NCI-H1048 (cell line): ENCODE measurements around the gene MAP3K14.

Source experiments
- DNase-seq: peaks from one replicate; lab custom pipeline; 2025; lab: John Stamatoyannopoulos, UW

Gene MAP3K14

DNA sequence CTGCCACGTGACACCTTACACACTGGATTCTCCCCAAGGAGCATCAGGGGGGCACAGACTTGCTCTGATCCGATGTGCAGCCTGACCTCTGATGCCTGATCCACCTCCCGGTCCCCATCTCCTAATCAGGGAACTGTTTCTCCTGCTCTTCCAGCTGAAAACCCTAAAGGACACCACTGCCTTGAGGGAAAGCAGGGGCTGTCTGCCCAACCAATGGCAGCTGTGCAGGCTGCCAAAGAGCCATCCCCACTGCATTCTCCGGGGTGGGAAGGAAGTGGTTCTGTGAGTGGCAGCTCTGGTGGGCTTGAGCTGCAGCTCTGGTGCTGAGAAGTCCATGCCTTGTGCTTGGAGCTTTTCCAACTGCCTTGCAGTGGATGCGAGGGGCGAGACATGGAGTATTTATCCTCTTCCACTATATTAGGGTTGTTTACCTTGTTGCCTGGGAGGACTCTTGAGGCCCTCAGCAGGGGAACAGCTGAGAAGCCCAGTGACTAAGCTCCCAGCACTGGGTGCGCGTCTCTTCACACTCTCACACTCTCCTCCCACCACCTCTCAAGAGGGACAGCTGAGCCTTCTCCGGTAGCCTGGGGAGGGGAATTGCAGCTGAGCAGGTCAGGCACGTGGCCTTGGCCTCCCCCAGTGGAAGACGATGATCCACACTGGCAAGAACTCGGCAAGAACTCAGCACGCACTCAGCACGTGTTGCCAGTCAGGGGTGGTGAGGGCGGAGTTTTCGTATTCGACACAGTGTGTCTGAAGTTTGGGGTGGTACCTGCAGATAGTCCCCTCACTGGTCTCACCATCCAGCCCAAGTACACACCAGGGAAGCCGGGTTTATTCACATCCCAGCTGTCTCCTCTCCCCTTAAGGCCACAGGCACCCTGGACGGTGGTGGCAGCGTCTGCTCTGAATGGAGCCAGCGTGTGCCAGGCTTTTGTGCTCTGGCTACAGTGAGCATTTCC, 33.9 kb downstream of the MAP3K14 start:
- no peak for DNase-seq

GRCh38 chr17:45279898-45280297, 36.9 kb downstream of the MAP3K14 start:
- DNase-seq = no peak

GRCh38 chr17:45277992-45278391, 38.8 kb downstream of the MAP3K14 start:
- DNase-seq = no peak

GRCh38 chr17:45277216-45277849, 39.5 kb downstream of the MAP3K14 start:
- DNase-seq = peak; percentile 56

DNA sequence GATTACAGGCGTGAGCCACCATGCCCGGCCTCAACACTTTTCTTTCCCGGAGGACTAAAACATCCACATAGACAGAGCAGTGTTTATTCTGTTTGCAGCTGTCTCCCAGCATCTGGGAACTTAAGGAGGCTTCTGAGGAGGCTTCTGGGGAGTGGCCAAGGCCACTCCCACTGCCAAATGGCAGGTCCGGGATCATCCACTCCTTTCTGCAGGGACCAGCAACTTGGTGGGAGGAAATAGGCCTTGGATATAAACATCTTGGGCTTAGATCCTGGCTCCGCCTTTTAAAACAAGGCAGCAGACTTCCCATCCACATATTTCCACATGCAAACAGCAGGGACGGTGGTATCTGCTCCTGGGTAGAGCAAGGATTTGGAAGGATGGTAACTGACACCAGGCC, 40.8 kb downstream of the MAP3K14 start:
- DNase-seq = no peak

DNA sequence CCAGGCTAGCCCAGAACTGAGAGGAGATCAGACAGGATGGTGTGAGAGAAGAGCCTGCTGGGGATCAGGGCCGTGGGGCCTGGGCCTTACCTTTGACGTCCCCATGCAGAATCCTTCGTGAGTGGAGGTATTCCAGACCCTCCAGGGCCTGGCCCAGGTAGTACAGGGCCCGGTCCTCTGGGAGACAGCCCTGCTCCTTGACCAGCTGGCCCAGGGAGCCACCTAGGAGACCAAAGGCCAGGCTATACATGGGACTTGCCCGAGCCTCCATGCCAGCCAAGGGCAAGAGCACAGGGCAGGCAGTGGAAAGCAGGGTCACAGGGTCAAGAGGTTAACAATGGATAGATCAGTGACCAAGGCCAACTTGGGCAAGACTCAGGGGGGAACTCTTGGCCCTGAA, 42.8 kb downstream of the MAP3K14 start:
- no peak for DNase-seq

- DNase-seq = no peak
Observed at GRCh38 chr17:45273551-45273957, 43.3 kb downstream of the MAP3K14 start.

- DNase-seq = no peak
Observed at GRCh38 chr17:45271603-45272002, 45.2 kb downstream of the MAP3K14 start.

DNA sequence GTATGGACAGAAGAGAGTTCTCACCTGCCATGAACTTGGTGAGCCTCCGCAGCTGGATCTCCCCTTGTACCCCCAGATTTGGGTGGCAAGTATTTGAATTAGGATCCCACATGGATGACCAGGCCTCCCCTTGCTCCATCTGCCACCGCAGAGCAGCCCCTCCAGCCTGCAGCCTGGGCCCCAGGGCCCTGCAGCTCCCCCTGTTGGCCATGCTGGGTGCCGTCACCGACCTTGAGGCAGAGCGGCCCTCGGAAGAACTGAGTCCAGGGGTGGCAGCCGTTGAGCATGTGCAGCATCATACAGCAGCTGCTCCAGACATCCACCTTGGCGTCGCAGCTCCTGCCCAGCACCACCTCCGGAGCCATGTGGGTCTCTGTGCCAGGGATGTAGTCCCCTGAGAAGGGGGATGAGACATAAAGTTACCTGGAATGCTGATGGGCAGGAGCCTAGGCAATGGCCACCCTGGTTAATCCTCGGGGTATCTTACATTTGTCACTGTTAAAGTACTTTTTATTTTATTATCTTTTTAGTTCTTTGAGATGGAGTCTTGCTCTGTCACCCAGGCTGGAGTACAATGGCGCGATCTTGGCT, 45.9 kb downstream of the MAP3K14 start:
- DNase-seq = no peak

GRCh38 chr17:45269912-45270311, 46.9 kb downstream of the MAP3K14 start:
- DNase-seq = no peak

DNA sequence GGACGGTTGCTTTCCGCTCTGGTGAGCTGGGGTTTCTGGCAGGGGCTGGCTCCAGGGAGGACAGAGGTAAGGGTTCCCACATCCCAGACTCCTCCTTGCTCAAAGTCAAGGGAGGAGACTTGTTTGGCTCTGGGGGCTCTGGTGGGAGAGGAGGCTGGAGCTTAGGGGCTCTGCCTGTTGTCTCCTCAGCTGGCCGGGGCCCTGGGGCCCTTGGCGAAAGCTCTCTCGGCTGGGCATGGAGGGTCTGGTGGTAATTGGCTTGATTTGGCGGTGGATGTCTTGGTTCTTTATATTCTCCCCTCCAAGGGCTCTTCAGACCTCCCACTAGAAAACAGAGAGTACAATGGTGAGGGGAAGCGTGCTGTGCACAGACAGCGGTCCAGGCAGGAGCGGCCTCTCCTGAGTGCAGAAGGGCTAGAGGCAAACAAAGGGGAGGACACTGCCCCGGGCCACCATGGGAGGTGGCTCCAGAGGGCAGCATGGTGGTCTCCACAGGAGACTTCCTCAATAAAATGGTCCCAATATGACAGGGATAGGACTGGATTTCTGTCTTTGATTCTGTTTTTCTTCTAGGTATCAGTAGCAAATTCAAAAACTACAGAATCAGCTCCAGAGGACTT, 49.3 kb downstream of the MAP3K14 start:
- no peak for DNase-seq

- no peak for DNase-seq
Observed at GRCh38 chr17:45266372-45266926, 50.4 kb downstream of the MAP3K14 start.

DNA sequence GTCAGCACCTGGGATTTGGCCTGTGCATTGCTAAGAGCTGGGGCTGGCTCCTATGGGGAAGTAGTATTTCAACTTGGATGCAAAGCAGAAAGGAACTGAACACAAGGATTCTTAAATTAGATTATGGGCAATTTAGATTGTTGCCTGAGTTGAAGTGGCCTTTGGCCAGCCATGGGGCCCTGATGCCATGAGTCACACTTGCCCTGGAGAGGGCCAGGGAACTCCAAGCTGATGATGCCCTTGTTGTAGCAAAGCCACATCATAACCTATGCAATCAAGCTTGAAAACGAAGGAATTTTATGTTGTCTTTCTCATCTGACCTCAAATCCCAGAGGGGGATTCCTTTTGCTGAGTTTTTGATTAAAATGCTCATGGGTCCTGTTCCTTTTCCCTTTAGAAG, 51.0 kb downstream of the MAP3K14 start:
- no peak for DNase-seq

DNA sequence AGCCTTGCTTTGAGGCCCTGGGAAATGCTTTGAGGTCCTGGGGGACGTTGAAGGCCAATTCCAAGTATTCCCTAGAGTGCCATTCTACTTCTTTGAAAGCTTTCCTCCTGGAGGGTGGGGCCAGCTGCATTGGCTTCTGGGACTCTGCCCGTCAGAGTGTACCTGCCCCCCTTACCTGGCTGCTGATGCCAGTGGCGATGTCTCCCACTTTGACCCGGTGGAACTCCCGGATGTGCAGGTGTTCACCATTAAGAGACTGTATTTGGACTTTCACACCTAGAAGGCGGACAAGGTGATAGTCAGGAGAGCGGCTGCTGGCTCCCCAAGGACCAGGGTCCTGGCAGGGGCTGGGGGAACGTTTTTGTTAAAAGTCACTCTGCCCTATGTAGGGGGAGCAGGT, 51.8 kb downstream of the MAP3K14 start:
- no peak for DNase-seq

DNA sequence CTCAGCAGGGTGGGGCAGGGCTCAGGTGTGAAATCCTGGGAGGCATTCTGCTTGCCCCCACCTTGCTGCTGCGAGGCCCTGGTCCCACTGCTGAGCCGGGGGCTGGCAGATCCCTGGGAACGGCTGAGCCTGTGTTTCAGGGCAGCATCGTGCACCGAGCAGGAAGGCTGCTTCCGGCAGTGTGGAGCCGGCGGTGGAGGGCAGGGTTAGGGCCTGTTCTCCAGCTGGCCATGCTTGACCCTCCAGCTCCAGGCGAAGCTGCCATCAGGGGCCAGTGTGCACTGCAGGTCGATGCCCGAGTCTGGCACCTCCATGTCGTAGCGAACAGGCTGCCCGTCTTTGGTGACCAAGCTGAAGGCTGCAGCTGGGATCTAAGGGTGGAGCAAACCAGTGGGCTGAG, 52.4 kb downstream of the MAP3K14 start:
- DNase-seq = no peak

DNA sequence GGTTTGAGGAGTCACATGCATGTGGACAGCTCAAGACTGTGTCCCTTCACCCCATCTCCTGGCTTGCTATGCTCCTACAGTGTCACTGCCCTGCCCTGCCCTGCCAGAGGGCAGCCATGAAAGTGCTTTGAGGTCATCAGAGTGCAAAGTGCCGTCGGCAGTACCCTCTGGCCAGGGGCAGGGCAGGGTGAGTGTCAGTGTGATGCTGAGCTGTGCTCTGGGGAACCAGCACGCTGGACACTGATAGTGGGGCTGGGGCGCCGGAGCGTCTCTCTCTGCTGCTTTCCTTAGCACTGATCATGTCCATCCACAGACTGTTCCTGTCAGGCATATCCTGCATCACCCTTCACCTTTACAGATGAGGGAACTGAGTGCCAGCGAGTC, 53.4 kb downstream of the MAP3K14 start:
- DNase-seq = no peak

DNA sequence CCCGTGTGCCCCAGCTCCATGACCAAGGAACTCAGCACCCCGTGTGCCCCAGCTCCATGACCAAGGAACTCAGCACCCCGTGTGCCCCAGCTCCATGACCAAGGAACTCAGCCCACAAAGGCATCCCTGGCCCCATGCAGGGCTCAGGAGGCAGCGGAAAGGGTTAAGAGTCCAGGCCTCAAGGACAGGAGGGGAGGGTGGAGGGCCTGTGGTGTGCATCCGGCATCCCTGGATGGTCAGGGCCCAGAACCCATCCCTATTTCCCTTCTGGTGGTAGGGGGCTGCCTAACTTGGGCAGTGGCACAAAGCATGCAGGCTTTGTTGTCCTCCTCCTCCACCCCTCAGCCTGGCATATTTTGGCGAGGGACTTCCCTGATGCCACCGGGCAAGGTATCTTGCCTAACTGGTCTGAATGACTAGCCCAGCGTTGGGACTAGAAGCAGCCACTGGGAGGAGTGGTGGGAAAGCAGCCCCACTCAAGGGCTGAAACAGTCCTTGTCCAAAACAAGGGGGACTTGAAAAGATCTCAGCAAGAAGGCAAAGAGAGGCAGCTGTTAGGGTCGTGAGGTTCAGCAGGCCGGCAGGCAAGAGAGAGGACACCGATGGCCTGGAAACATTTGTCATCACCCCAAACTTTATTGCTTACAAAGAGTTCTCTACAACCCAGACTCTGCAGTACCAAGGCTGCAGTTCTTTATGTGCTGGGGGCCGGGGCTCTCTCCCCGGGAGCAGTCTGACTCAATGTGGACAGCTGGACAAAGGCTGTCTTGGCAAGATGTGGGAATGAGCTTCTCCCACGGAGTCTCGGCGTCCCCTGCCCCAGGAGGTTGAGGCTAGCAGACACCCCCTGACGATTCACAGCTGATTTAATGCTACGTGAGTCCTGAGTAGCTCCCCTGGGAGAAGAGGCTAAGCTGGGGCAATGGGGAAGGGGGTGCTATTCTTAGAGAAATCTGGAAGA, 54.0 kb downstream of the MAP3K14 start:
- no peak for DNase-seq

DNA sequence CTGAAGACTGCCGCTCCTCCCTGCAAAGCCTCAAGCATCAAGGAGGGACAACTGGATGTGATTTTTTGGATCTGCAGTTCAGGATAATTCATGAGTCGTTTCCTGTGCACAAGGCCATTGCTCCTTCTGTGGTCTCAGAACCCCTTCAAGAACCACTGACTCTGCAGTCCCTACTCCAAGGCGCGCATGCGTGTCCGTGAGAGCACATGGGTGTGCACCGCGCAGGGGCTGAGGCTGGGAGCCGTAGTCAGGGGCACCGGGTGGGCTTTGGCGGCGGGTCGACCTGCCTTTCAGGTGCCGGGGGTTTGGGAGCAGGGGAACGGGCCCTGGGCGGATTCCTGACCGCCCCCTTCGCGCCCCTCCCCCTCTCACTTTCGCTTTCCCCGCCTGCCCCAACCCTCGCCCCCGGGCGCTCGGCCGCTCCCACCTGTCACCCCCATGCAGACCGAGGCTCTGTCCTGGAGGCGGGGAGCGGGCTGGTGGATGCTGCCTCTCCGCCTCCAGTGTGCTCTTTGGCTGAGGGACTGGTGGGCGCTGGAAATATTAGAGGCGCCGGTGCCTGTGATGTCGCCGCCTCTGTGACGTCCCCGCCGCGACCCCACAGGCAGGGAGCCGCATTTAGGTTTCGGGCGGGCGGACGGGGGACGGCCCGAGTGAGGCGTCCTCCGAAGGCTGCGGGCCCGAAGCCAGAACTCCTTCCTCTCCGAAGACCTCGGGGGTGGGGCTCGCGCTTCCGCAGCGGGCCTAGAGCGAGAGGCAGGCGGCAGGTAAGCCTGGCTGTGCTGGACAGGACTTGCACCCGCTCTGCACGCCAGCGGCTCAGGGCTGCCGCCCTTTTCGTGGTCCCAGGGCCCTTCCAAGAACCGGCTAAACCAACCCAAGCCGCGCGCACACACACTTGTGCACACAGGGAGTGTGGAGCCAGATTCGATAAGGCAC, 55.0 kb downstream of the MAP3K14 start, which contains the start of gene SPATA32:
SPATA32 (minus strand) TSS at position 518 of the 939 bp plus-strand sequence; CDS start at position 440, 78 bp downstream.
- no peak for DNase-seq

DNA sequence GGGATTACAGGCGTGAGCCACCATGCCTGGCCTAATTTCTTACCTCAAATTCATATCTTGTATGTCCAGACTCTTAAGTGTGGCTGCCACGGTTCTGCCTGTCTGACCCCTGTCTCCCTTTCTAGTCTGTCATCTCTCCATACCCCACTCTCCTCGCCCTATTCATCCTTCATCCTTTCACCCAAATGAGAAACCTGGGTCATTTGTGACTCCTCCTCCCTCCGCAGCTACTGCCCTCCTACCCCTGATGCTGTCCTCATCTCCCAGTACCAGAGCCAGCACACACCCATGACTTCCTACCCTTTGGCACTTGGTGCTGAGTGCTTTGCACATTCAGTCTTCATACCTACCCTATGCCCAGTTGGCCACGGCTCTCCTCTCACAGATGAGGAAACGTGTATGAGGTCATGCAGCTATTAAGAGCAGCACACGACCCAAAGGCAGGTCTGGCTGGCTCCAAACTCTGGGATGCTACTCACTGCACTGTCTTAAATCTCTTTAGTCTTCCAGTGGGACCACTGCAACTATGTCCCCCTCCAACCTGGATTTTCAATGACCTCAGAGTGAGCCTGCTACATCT, 56.5 kb downstream of the MAP3K14 start:
- DNase-seq = no peak
